Activated T-helper 2 cell treated with anti-CD3 and anti-CD28 coated beads, Interferon-gamma antibody, Interleukin-2, Interleukin-4, amounts not matched to agents 10 μg/mL and 5 μg/mL and 100 μg/mL, durations not matched to agents 14 hours and 24 hours and 36 hours (primary cell): ENCODE results near the gene LIPM. TPM values are rescaled to one million over a fixed set of nuclear protein-coding genes. Genes with fewer than 3 reads are reported as not detected.
"Not testable (repeated sequence)": the region's sequence is repeated elsewhere in the genome, so short reads cannot be mapped to it uniquely, and the experiment has no call there.

Experiments used
- DNase-seq: peaks from one replicate; pipeline ENCODE4 v3.0.0; 2021; ENCODE audit warnings: low spot score
- H3K27ac Mint-ChIP-seq: one replicate; pipeline ENCODE4 v1.8.0; 2021; ENCODE audit warnings: mixed read lengths
- H3K27me3 Mint-ChIP-seq: one replicate; pipeline ENCODE4 v1.8.0; 2021; ENCODE audit warnings: low read depth, mixed read lengths
- H3K36me3 Mint-ChIP-seq: one replicate; pipeline ENCODE4 v1.8.0; 2021; ENCODE audit warnings: low read depth, mixed read lengths
- H3K4me1 Mint-ChIP-seq: one replicate; pipeline ENCODE4 v1.8.0; 2021; ENCODE audit warnings: low read depth, mixed read lengths
- H3K4me3 Mint-ChIP-seq: one replicate; pipeline ENCODE4 v1.8.0; 2021; ENCODE audit warnings: low read depth, mild to moderate bottlenecking, moderate library complexity, mixed read lengths
- H3K9me3 Mint-ChIP-seq: one replicate; pipeline ENCODE4 v1.8.0; 2021; ENCODE audit warnings: mixed read lengths
- intact Hi-C: fragments of 100-400 bp; cut with micrococcal nuclease; formaldehyde crosslinking; loops from one replicate; pipeline ENCODE4 v1.15.1; 2023
- total RNA-seq: library from RNA; stranded (reverse); gene quantifications from 2 replicates; pipeline ENCODE4 v1.2.3, GENCODE V29; 2022

LIPM gene
- total RNA-seq, 1 donor from 2014 or later = not detected

DNA sequence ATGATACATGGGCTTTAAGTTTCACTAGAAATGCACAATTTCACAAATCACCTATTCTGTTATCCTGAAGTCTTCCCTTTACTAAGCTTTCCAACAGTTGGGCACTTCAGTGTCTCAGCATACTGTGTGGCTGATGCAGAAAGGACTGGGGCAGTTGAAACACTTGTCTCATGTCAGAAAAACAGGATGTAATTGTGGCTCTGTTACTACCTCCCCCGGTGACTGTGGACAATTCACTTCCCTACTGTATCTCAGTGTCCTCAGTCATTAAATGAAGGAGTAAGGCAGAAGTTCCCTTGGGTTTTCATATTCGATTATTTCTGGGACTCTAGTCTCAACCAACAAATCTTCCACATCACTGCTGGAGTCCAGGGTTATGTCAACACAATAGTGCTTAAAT lies 31.2 kb downstream of the LIPM start:
- Mint-ChIP-seq H3K27me3 (no peaks in the 10 kb centered on the region), H3K9me3 (no peaks in the 10 kb centered on the region), H3K4me1 (peaks cover 35% of the 10 kb centered on the region), H3K4me3 (no peak overlapping the region), H3K36me3 (peaks cover 4% of the 10 kb centered on the region), H3K27ac (peak overlapping the region; percentile 23)
- intact Hi-C loops = loop anchor here (2.0 kb wide), 3 partner anchors 15 to 63 kb away; partner anchors contain the start of gene STAMBPL1
- DNase-seq = no peak

DNA sequence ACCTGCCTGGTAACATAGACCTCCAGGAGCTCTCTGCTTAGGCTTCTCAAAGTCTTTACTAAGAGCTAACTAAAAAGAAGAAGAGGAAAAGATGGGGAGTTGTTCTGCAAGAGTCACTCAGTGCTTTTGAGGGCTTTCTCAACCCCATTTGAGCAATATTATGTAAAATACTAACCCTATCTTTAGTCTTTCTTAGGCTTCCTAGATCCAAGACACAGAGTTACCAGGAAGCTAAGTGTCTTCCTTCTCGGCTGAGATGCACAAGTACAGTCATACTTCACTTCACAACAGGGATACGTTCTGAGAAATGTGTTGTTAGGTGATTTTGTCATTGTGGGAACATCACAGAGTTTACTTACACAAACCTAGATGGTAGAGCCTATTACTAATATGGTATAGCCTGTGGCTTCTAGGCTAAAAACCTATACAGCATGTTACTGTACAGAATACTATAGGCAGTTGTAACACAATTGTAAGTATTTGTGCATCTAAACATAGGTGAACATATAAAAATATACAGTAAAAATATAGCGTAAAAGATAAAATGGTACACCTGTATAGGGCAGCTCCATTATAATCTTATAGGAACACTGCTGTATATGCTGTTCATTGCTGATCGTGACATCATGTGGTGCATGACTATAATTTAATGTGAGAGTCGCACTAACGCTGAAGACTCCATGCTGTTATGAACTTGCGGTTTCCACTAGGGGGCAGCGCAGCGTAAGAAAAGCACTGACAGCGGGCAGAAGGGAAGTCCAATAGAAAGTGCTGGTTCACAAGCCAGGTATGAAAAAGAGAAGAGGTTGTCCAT lies 32.8 kb downstream of the LIPM start:
- peak; percentile 78 for DNase-seq

DNA sequence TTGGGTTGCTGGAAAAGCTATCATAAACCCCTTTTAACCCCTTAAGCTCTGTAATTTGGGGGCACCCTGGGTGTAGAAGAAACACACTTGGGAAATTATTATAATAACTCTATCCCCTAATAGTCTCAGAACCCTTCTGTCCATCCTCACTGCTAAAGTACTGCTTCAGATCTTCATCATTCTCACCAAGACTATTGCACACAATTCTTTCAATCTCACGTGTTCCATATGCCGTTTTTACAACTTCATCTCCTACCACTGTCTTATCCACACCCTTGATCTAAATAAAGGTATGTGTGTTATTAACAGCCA lies 33.3 kb downstream of the LIPM start:
- no peaks in the 10 kb centered on the region for H3K27me3 Mint-ChIP-seq
- peaks cover 33% of the 10 kb centered on the region for H3K4me1 Mint-ChIP-seq
- no peak for DNase-seq
- no peak overlapping the region for H3K27ac Mint-ChIP-seq
- H3K9me3 Mint-ChIP-seq = no peaks in the 10 kb centered on the region
- H3K36me3 Mint-ChIP-seq = peaks cover 4% of the 10 kb centered on the region
- no peak overlapping the region for H3K4me3 Mint-ChIP-seq
- intact Hi-C loops = loop anchor here (1.0 to 5.0 kb wide), 5 partner anchors 13 to 381 kb away; partner anchors contain the start of gene STAMBPL1

More for the DNA sequence above, 32.8 kb downstream of the LIPM start:
- Mint-ChIP-seq H3K4me3 (no peak overlapping the region), H3K36me3 (peaks cover 4% of the 10 kb centered on the region), H3K27ac (no peak overlapping the region), H3K9me3 (no peaks in the 10 kb centered on the region), H3K4me1 (peaks cover 35% of the 10 kb centered on the region), H3K27me3 (no peaks in the 10 kb centered on the region)
- intact Hi-C loops = loop anchor here (1.0 to 5.0 kb wide), 5 partner anchors 13 to 382 kb away; partner anchors contain the start of gene STAMBPL1

DNA sequence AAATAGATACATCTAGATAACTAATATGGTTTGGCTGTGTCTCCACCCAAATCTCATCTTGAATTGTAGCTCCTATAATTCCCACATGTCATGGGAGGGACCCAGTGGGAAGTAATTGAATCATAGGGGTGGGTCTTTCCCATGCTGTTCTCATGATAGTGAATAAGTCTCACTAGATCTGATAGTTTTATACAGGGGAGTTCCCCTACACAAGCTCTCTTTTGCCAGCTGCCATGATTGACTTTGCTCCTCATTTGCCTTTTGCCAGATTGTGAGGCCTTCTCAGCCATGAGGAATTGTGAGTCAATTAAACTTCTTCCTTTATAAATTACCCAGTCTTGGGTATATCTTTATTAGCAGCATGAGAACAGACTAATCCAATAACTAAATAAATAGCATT lies 35.1 kb downstream of the LIPM start:
- intact Hi-C loops = loop anchor here (5.0 kb wide), 1 partner anchor 380 kb away; no protein-coding TSS in a partner anchor

DNA sequence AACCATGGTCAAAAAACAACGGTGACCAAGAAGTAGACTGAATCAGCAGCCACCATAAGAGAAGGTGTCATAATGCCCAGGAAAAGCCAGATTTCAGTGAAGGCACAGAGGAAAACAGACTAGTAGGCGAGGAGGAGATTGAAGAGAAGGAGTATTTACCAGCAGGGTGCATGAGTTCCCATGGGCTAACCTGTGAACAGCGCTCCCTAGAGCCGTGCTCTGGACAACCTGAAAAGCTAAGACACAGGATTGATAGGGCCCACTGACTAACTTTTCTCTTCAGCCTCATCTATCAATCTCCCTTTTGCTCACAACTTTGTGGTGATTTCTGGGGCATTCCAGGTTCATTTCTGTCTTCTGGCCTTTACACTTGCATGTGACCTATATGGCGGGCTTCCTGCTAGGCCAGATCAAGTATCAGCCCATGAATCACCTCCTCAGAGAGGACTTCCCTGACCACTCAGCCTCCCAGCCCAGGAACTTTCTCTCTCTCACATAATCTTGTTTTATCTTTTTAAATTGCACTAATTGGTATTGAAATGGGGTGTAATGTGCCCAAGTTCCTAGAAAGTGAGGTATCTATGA lies 36.3 kb downstream of the LIPM start:
- Mint-ChIP-seq H3K4me3 (no peak overlapping the region), H3K27ac (no peak overlapping the region), H3K27me3 (peaks cover 2% of the 10 kb centered on the region), H3K4me1 (peaks cover 24% of the 10 kb centered on the region), H3K9me3 (no peaks in the 10 kb centered on the region), H3K36me3 (no peaks in the 10 kb centered on the region)
- DNase-seq = no peak
- intact Hi-C loops = loop anchor here (1.0 to 5.0 kb wide), 2 partner anchors 9 to 378 kb away; no protein-coding TSS in a partner anchor

More for the DNA sequence above, 35.1 kb downstream of the LIPM start:
- H3K4me1 Mint-ChIP-seq = peaks cover 31% of the 10 kb centered on the region
- H3K4me3 Mint-ChIP-seq, H3K9me3 Mint-ChIP-seq, H3K36me3 Mint-ChIP-seq, DNase-seq, H3K27ac Mint-ChIP-seq, H3K27me3 Mint-ChIP-seq: not testable (repeated sequence)

DNA sequence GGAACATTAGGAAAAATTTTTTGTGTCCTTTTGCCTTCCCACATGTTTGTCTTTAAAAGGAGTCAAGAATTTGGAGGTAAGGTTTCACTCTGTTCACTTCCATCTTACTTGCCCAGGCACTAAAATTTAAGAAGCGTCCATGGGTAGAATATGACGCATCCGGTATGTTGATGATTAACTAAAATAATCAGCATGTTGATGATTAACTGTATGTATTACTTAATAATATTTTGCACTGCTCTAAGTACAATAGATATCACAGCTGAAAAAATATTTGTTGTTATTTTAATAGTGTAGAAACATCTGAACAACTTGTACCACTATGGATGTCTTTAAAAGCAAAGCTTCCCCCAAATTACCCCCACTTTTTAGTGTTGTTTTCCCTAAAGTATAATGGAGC lies 37.6 kb downstream of the LIPM start:
- Mint-ChIP-seq H3K36me3 (no peaks in the 10 kb centered on the region), H3K27me3 (peaks cover 4% of the 10 kb centered on the region), H3K9me3 (no peaks in the 10 kb centered on the region), H3K27ac (no peak overlapping the region), H3K4me3 (no peak overlapping the region), H3K4me1 (peaks cover 23% of the 10 kb centered on the region)
- intact Hi-C loops = no loop called here
- no peak for DNase-seq

DNA sequence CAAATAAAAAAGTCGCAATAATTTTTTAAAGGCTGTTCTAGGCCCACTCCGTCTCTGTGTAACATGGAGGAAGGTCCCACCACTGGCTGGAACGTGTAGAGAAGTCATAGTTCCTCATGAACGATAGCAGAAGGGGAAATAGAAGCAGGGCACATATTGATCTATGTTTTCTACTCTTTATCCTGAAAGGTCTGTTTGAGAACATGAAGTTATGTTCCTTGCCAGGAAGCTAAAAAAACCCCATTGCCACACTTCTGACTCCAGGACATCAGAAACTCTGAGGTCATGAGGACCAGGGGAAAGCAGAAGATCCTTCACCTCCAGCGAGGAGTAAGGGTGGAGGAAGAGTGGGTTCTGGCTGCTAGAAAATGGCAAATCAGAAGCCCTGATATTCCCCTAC lies 38.4 kb downstream of the LIPM start:
- Mint-ChIP-seq H3K27me3 (peaks cover 4% of the 10 kb centered on the region), H3K4me3 (no peak overlapping the region)

DNA sequence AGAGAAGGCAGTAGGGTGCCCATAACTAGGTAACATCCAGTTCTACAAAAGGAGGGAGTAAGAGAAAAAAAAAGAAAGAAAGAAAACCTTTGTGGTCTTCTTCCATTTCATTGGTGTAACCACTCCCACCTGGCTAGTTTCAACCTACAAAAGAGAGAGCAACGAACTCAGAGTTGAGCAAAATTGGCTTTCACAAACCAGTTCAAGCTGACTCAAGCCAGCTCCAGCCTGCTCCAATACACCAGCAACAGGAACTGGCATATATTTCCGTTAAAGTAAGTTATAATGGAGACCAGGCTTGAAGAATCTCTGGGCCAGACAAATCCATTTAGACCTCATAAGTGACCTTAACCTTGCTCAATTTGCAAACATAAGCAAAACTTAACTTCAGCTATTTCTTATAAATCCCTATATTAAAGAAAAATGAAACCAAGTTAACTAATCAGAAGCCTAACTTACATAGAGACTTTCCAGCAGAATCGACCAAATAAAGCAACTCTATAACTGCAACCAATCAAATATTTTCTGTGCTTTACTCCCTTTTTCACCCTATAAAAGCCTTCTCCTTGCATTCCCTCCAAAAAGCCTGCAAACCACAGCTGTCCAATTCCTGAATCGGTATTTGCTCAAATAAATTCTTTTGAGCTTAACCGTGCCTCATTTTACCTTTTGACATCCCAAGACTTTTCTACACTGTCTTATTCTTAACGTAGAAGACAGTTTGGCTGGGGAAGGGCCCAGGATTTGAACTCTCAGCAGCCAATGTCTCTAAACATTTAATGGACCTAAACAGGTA lies 39.0 kb downstream of the LIPM start:
- no peak for DNase-seq
- Mint-ChIP-seq H3K4me1 (peaks cover 23% of the 10 kb centered on the region), H3K27ac (no peak overlapping the region), H3K36me3 (no peaks in the 10 kb centered on the region), H3K27me3 (peaks cover 4% of the 10 kb centered on the region), H3K9me3 (no peaks in the 10 kb centered on the region), H3K4me3 (no peak overlapping the region)
- intact Hi-C loops = no loop called here

More for the DNA sequence above, 38.4 kb downstream of the LIPM start:
- DNase-seq = no peak
- intact Hi-C loops = no loop called here
- H3K4me1 Mint-ChIP-seq = peaks cover 23% of the 10 kb centered on the region
- no peak overlapping the region for H3K27ac Mint-ChIP-seq
- H3K9me3 Mint-ChIP-seq = no peaks in the 10 kb centered on the region
- no peaks in the 10 kb centered on the region for H3K36me3 Mint-ChIP-seq

DNA sequence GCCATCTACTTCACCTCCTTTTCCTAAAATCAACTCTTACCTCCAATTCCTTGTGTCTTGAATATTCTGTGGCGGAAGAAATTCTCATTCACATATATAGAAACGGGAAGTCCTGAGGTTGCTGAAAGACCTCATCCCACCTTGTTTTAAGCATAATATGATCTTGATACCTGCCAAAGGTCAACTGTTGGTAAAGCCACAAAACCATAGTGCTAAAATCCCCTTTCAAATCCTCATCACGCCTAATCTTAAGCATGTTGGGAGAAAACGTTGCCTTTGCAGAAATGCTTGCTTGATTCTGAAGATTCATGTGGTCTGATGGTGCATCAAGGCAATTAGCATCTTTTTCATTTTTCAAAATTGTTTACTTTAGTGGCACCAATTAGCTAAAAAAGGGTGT lies 40.6 kb downstream of the LIPM start:
- Mint-ChIP-seq H3K9me3 (no peaks in the 10 kb centered on the region), H3K36me3 (no peaks in the 10 kb centered on the region), H3K27me3 (peaks cover 4% of the 10 kb centered on the region), H3K4me1 (peaks cover 27% of the 10 kb centered on the region), H3K4me3 (no peak overlapping the region), H3K27ac (no peak overlapping the region)
- intact Hi-C loops = no loop called here
- DNase-seq = no peak

DNA sequence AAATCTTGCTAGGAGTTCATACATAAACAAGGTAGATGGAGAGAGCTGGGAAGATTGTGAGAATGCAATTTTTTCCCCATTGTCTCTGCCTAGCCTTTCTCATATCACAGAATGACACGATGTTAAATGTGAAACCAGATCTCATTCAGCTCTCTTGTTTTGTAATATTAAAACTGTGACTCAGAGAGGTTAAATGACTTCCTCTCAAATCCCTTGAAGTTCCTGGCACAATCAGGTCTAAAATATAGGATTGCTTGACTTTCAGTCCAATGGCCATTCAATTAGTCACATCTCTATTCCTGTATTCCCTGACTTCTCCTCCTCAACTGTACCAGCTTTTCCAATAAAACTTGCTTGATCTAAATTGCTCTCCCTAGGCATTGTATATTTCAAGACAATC lies 46.0 kb downstream of the LIPM start:
- intact Hi-C loops = loop anchor here (1.0 to 2.0 kb wide), 3 partner anchors 9 to 32 kb away; partner anchors contain the start of gene STAMBPL1
- Mint-ChIP-seq H3K4me1 (peaks cover 27% of the 10 kb centered on the region), H3K4me3 (no peak overlapping the region), H3K27ac (peak overlapping the region; percentile 60), H3K9me3 (no peaks in the 10 kb centered on the region), H3K36me3 (no peaks in the 10 kb centered on the region), H3K27me3 (peaks cover 4% of the 10 kb centered on the region)
- no peak for DNase-seq

DNA sequence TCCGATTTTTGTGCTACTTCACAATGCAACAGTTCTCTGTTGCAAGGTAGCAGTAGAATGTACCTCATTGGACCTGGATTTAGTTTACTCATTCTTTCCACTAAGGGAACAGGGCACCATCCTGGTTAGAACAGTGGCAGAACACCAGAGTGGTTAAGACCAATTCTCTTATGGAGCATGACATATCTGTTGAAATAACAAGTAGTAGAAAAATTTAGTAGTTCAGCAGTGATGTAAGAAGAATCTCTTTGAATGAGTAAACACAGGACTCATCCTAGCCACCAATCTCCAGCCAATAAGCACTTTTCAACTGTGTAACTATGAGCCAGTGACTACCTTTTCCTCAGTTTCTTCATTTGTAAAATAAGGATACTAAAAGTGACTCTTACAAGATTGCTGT lies 46.7 kb downstream of the LIPM start:
- Mint-ChIP-seq H3K4me3 (no peak overlapping the region), H3K4me1 (peaks cover 30% of the 10 kb centered on the region), H3K9me3 (no peaks in the 10 kb centered on the region), H3K27ac (peak overlapping the region; percentile 72), H3K27me3 (no peaks in the 10 kb centered on the region), H3K36me3 (no peaks in the 10 kb centered on the region)
- intact Hi-C loops = loop anchor here (1.0 to 2.0 kb wide), 3 partner anchors 9 to 52 kb away; no protein-coding TSS in a partner anchor
- no peak for DNase-seq

DNA sequence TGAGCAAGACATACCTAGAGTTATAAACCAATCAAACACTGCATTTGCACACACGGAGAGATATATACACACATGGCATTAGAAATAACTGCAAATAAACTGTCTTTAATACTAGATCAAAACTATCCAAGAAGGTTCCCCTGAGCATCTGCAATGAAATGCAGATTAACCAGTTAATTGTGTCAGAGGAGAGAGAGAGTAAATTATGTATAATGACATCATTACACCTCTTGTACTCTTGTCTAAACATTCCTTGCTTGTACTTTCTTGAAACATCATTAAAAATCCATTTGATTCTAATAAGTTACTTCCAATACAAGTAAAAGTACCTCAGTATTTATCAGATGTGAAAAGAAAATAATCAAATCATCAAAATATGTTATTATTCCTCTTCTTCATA lies 48.2 kb downstream of the LIPM start:
- no peaks in the 10 kb centered on the region for H3K36me3 Mint-ChIP-seq
- H3K9me3 Mint-ChIP-seq = no peaks in the 10 kb centered on the region
- DNase-seq = no peak
- no peak overlapping the region for H3K4me3 Mint-ChIP-seq
- intact Hi-C loops = no loop called here
- no peaks in the 10 kb centered on the region for H3K27me3 Mint-ChIP-seq
- H3K4me1 Mint-ChIP-seq = peaks cover 37% of the 10 kb centered on the region
- no peak overlapping the region for H3K27ac Mint-ChIP-seq
